GM12865 (cell line): ENCODE results near the gene MAP2K7.

Experiments
- DNase-seq: peaks from one replicate; pipeline ENCODE4 v3.0.0; 2010; ENCODE audit warnings: low read depth
- H3K4me3 ChIP-seq: 2 replicates; pipeline ENCODE4 v1.5.1; 2011; ENCODE audit warnings: mild to moderate bottlenecking, low read depth, low read length, control low read depth
- CTCF ChIP-seq: IDR thresholded peaks from 2 replicates; pipeline ENCODE4 v1.5.1; 2011; ENCODE audit warnings: low read length, control low read depth, low read depth, inconsistent platforms; ENCODE audit not compliant: insufficient read depth; ENCODE audit errors: missing control alignments

The MAP2K7 gene

GRCh38 chr19:7931221-7932061, 27.8 kb downstream of the MAP2K7 start:
- TF ChIP-seq CTCF = no peak
- no peak for DNase-seq

GRCh38 chr19:7932276-7932929, 28.7 kb downstream of the MAP2K7 start:
- TF ChIP-seq CTCF = no peak
- no peak overlapping the region for H3K4me3 ChIP-seq
- no peak for DNase-seq

More at GRCh38 chr19:7931221-7932061, 27.8 kb downstream of the MAP2K7 start:
- H3K4me3 ChIP-seq = no peak overlapping the region

- TF ChIP-seq CTCF = no peak
- H3K4me3 ChIP-seq = no peak overlapping the region
These were observed 29.2 kb downstream of the MAP2K7 start for GRCh38 chr19:7932930-7933300.

GRCh38 chr19:7933411-7933810, 29.7 kb downstream of the MAP2K7 start:
- peak; percentile 15 for TF ChIP-seq CTCF
- H3K4me3 ChIP-seq = no peak overlapping the region
- no peak for DNase-seq

More at GRCh38 chr19:7932930-7933300, 29.2 kb downstream of the MAP2K7 start:
- no peak for DNase-seq

GRCh38 chr19:7933828-7934725, 30.4 kb downstream of the MAP2K7 start:
- H3K4me3 ChIP-seq = no peak overlapping the region
- no peak for DNase-seq
- no peak for TF ChIP-seq CTCF

GRCh38 chr19:7934766-7935165, 31.1 kb downstream of the MAP2K7 start:
- DNase-seq = no peak
- no peak for TF ChIP-seq CTCF
- H3K4me3 ChIP-seq = no peak overlapping the region
